ENCODE results near the gene PCNX3.
A peak's percentile ranks its signal among the peaks of the same experiment; 100 is the strongest.

Gene PCNX3

DNA sequence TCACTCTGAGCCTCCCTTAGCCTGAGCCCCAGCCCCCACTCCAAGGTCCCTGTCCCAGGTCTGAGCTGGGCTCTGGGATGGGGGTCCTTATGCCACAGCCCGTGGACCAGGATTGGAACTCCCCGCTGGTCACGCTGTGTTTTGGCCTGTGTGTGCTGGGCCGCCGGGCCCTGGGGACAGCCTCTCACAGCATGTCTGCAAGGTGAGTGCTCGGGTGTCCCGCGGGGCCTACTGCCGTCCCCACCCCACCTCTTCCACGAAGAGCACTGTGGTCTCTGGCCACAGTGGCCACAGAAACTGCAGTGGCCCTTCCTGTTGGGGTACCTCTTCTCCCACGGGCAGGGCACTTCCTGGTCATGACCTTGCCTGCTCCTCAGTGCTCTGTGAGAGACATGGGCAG lies 18.9 kb downstream of the PCNX3 start:
- TF ChIP-seq, protein P1, sequence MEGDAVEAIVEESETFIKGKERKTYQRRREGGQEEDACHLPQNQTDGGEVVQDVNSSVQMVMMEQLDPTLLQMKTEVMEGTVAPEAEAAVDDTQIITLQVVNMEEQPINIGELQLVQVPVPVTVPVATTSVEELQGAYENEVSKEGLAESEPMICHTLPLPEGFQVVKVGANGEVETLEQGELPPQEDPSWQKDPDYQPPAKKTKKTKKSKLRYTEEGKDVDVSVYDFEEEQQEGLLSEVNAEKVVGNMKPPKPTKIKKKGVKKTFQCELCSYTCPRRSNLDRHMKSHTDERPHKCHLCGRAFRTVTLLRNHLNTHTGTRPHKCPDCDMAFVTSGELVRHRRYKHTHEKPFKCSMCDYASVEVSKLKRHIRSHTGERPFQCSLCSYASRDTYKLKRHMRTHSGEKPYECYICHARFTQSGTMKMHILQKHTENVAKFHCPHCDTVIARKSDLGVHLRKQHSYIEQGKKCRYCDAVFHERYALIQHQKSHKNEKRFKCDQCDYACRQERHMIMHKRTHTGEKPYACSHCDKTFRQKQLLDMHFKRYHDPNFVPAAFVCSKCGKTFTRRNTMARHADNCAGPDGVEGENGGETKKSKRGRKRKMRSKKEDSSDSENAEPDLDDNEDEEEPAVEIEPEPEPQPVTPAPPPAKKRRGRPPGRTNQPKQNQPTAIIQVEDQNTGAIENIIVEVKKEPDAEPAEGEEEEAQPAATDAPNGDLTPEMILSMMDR (IDR thresholded peaks at IDR 0.05; ENCODE audit: poor library complexity, severe bottlenecking) = no peak
- no peaks in the 10 kb centered on the region for H3K9me3 ChIP-seq (ENCODE audit: severe bottlenecking)
- DNase-seq (ENCODE audit: low spot score) = no peak
- H3K27ac ChIP-seq (ENCODE audit: poor library complexity, severe bottlenecking) = no peak overlapping the region
- no peaks in the 10 kb centered on the region for H3K27me3 ChIP-seq (ENCODE audit: insufficient read depth, poor library complexity, severe bottlenecking)
- no peaks in the 10 kb centered on the region for H3K4me1 ChIP-seq (ENCODE audit: insufficient read depth, poor library complexity, severe bottlenecking)
- H3K4me3 ChIP-seq (ENCODE audit: severe bottlenecking) = no peak overlapping the region
- H3K36me3 ChIP-seq (ENCODE audit: low read depth) = peaks cover 27% of the 10 kb centered on the region
- no peak for ATAC-seq (ENCODE audit: low read depth)

DNA sequence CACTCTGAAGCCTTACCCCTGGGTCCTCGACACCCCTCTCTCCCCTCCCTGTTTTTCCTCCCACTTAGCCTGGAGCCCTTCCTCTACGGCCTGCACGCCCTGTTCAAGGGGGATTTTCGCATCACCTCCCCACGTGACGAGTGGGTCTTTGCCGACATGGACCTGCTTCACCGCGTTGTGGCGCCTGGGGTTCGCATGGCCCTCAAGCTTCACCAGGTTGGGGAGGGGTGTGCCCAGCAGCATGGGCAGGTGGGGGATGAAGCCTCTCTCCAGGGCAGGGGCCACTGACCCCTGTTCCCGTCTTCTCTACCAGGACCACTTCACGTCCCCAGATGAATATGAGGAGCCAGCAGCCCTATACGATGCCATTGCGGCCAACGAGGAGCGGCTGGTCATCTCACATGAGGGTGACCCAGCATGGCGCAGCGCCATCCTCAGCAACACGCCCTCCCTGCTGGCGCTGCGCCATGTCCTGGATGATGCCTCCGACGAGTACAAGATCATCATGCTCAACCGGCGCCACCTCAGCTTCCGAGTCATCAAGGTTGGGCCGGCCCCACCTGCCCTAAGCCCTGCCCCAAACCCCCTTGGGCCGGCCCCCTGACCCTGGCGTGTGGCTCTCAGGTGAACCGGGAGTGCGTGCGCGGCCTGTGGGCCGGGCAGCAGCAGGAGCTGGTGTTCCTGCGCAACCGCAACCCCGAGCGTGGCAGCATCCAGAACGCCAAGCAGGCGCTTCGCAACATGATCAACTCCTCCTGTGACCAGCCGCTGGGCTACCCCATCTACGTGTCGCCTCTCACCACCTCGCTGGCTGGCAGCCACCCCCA lies 19.5 kb downstream of the PCNX3 start:
- DNase-seq (ENCODE audit: low spot score) = no peak
- H3K9me3 ChIP-seq (ENCODE audit: severe bottlenecking) = no peaks in the 10 kb centered on the region
- H3K27me3 ChIP-seq (ENCODE audit: insufficient read depth, poor library complexity, severe bottlenecking) = no peaks in the 10 kb centered on the region
- TF ChIP-seq, protein P1 (IDR thresholded peaks at IDR 0.05; ENCODE audit: poor library complexity, severe bottlenecking) = no peak
- no peak overlapping the region for H3K4me3 ChIP-seq (ENCODE audit: severe bottlenecking)
- H3K36me3 ChIP-seq (ENCODE audit: low read depth) = peaks cover 27% of the 10 kb centered on the region
- no peak overlapping the region for H3K27ac ChIP-seq (ENCODE audit: poor library complexity, severe bottlenecking)
- H3K4me1 ChIP-seq (ENCODE audit: insufficient read depth, poor library complexity, severe bottlenecking) = no peaks in the 10 kb centered on the region
- no peak for ATAC-seq (ENCODE audit: low read depth)

DNA sequence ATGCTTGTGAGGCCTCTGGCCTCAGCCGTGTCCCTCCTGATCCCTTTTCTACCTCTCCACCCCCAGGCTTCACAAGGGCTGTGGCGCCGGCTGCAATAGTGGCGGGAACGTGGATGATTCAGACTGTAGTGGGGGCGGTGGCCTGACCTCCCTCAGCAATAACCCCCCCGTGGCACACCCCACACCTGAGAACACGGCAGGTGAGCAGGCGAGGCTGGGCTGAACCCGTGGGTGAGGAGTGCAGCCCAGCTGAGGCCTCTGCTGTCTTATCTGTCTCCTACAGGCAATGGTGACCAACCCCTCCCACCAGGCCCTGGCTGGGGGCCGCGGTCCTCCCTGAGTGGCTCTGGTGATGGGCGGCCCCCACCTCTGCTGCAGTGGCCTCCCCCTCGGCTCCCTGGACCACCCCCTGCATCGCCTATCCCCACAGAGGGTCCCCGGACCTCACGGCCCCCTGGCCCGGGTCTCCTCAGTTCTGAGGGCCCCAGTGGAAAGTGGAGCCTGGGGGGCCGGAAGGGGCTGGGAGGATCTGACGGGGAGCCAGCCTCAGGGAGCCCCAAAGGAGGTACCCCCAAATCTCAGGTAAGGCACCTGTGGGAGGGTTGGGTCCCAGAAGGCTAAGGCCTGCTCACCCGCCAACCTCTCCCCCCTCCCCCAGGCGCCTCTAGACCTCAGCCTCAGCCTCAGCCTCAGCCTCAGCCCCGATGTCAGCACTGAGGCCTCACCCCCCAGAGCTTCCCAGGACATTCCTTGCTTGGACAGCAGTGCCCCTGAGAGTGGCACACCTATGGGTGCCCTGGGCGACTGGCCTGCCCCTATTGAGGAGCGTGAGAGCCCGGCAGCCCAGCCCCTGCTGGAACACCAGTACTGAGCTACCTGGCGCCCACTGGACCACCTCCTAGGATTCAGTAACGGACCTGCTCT lies 20.8 kb downstream of the PCNX3 start:
- ATAC-seq (ENCODE audit: low read depth) (no peak), DNase-seq (ENCODE audit: low spot score) (no peak)
- H3K36me3 ChIP-seq (ENCODE audit: low read depth) = peaks cover 27% of the 10 kb centered on the region
- TF ChIP-seq, protein P1 (IDR thresholded peaks at IDR 0.05; ENCODE audit: poor library complexity, severe bottlenecking) = no peak
- no peaks in the 10 kb centered on the region for H3K4me1 ChIP-seq (ENCODE audit: insufficient read depth, poor library complexity, severe bottlenecking)
- H3K4me3 ChIP-seq (ENCODE audit: severe bottlenecking) = no peak overlapping the region
- no peaks in the 10 kb centered on the region for H3K9me3 ChIP-seq (ENCODE audit: severe bottlenecking)
- no peak overlapping the region for H3K27ac ChIP-seq (ENCODE audit: poor library complexity, severe bottlenecking)
- no peaks in the 10 kb centered on the region for H3K27me3 ChIP-seq (ENCODE audit: insufficient read depth, poor library complexity, severe bottlenecking)

DNA sequence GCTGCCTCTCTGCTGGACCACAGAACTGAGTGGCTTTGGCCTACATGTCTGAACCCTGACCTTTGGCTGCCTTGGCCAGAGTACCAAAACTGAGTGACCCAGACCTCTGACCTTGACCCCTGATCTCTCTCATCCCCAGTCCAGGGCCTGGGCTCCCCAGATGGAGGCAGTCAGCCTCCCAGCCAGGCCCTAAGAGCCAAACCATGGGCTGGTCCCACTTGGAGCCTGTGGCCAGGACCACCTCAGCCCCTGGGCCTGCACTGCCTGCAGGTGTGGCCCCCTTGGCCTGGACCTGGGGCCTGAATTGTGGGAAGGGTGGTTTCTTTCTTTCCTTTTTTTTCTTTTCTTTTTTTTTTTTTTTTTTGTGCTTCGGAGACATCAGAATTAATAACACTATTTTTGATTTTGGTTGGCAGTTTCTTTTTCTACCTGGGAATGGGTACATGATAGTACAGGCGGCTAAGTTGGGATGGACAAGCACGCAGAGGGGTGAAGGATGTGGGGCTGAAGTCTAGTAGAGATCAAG lies 21.5 kb downstream of the PCNX3 start:
- no peaks in the 10 kb centered on the region for H3K4me1 ChIP-seq (ENCODE audit: insufficient read depth, poor library complexity, severe bottlenecking)
- no peak for ATAC-seq (ENCODE audit: low read depth)
- no peaks in the 10 kb centered on the region for H3K9me3 ChIP-seq (ENCODE audit: severe bottlenecking)
- peak overlapping the region; percentile 70 for H3K27ac ChIP-seq (ENCODE audit: poor library complexity, severe bottlenecking)
- H3K36me3 ChIP-seq (ENCODE audit: low read depth) = peaks cover 27% of the 10 kb centered on the region
- no peak for DNase-seq (ENCODE audit: low spot score)
- H3K27me3 ChIP-seq (ENCODE audit: insufficient read depth, poor library complexity, severe bottlenecking) = no peaks in the 10 kb centered on the region
- TF ChIP-seq, protein P1 (IDR thresholded peaks at IDR 0.05; ENCODE audit: poor library complexity, severe bottlenecking) = no peak
- no peak overlapping the region for H3K4me3 ChIP-seq (ENCODE audit: severe bottlenecking)

Data from RWPE2 (cell line).